K562 (cell line): ENCODE measurements around the gene PARD3B. TPM values are rescaled to one million over a fixed set of nuclear protein-coding genes. Genes with fewer than 3 reads are reported as not detected.

Source experiments
- ATAC-seq: fragments of 200-7000 bp; cut with Tn5 transposase; 3 replicates; pipeline ENCODE4 v1.9.1; 2020; ENCODE audit warnings: moderate library complexity
- BruUV-seq: library from RNA; stranded (reverse); fragments of 400-500 nt; replicated peaks from 2 replicates; lab custom pipeline; 2021; lab: Mats Ljungman, UMichigan
- CTCF ChIA-PET: fragments of 300-600 bp; formaldehyde crosslinking; extraction: SDS; loops from one replicate; lab custom pipeline; 2021; ENCODE audit warnings: low intra/inter-chr PET ratio; lab: Yijun Ruan, JAX
- POLR2A ChIA-PET: fragments of 300-600, 350-650 bp; sonication (Branson Sonifier 250); formaldehyde crosslinking; extraction: SDS; loops from one replicate; lab custom pipeline; 2021; ENCODE audit warnings: antibody characterized with exemption, inconsistent platforms; lab: Yijun Ruan, JAX
- DNase-seq, 4 experiments: peaks; one replicate each; pipeline versions ENCODE4 v3.0.0 to v3.0.0-alpha.2; 2011 to 2018; ENCODE audit warnings: low spot score in 3 of 4, mixed read lengths in 3 of 4; ENCODE audit errors: extremely low read depth in 1 of 4
- FAIRE-seq: peaks from 2 replicates; lab custom pipeline; 2011; peaks lifted over from hg19 to GRCh38; lab: Jason Lieb, UNC
- H2AFZ ChIP-seq: 2 replicates; pipeline ENCODE4 v1.6.0; 2011; ENCODE audit warnings: low read depth, low read length, control low read depth, inconsistent platforms
- H3K27ac ChIP-seq: fragments of 200-600 bp; 3 replicates; pipeline ENCODE4 v1.8.0; 2011; ENCODE audit warnings: low read depth, mild to moderate bottlenecking, control low read depth, inconsistent platforms, low read length, moderate library complexity, mixed read lengths; ENCODE audit errors: extremely low read depth
- H3K27me3 ChIP-seq, 2 experiments: fragments of 300-600 bp in 1 of 2; 2 replicates in 1 of 2; 3 replicates in 1 of 2; pipeline versions ENCODE4 v1.6.0 to v1.8.0; 2011; ENCODE audit warnings: inconsistent platforms in 2 of 2, low read length in 2 of 2, mild to moderate bottlenecking in 1 of 2, mixed read lengths in 1 of 2, moderate library complexity in 1 of 2; ENCODE audit not compliant: control insufficient read depth in 2 of 2, insufficient read depth in 2 of 2
- H3K36me3 ChIP-seq: fragments of 300-600 bp; 3 replicates; pipeline ENCODE4 v1.8.0; 2011; ENCODE audit warnings: mild to moderate bottlenecking, low read length, inconsistent platforms; ENCODE audit not compliant: control insufficient read depth, insufficient read depth
- H3K4me1 ChIP-seq, 2 experiments: fragments of 200-600 bp in 1 of 2; replicated peaks in 1 of 2; 2 replicates in 1 of 2; 3 replicates in 1 of 2; pipeline versions ENCODE4 v1.5.1 to v1.8.0; 2011; ENCODE audit warnings: inconsistent platforms in 2 of 2, low read length in 2 of 2, mild to moderate bottlenecking in 1 of 2, mixed read lengths in 1 of 2, moderate library complexity in 1 of 2; ENCODE audit not compliant: control insufficient read depth in 2 of 2, insufficient read depth in 2 of 2
- H3K4me2 ChIP-seq: 2 replicates; pipeline ENCODE4 v1.6.1; 2011; ENCODE audit warnings: low read length, control low read depth, inconsistent platforms, mixed read lengths; ENCODE audit not compliant: insufficient read depth
- H3K4me3 ChIP-seq: fragments of 200-600 bp; sonication (generic), shearing (Covaris generic); 2 replicates; pipeline ENCODE4 v1.5.1; 2016; ENCODE audit warnings: control low read depth, inconsistent platforms
- H3K79me2 ChIP-seq: fragments of 200-600 bp; 3 replicates; pipeline ENCODE4 v1.8.0; 2011; ENCODE audit warnings: low read length, inconsistent platforms; ENCODE audit not compliant: control insufficient read depth, insufficient read depth
- H3K9ac ChIP-seq, 2 experiments: 2 replicates each; pipeline versions ENCODE4 v1.6.0 to v1.6.1; 2011; ENCODE audit warnings: low read depth in 2 of 2, low read length in 2 of 2, control low read depth in 1 of 2, inconsistent platforms in 1 of 2, mild to moderate bottlenecking in 1 of 2, mixed read lengths in 1 of 2; ENCODE audit not compliant: insufficient read depth in 1 of 2
- H3K9me1 ChIP-seq: one replicate; pipeline ENCODE4 v1.6.0; 2011; ENCODE audit warnings: inconsistent platforms, mild to moderate bottlenecking, low read length, moderate library complexity; ENCODE audit not compliant: control insufficient read depth, insufficient read depth
- H3K9me3 ChIP-seq: replicated peaks from 2 replicates; pipeline ENCODE4 v1.5.1; 2011; ENCODE audit warnings: low read depth, low read length, inconsistent platforms; ENCODE audit not compliant: control insufficient read depth, insufficient read depth
- H4K20me1 ChIP-seq: replicated peaks from 2 replicates; pipeline ENCODE4 v1.6.1; 2011; ENCODE audit warnings: low read length, inconsistent platforms, mixed read lengths; ENCODE audit not compliant: control insufficient read depth, insufficient read depth
- ARID1B ChIP-seq: fragments of 450-650 bp; IDR thresholded peaks from 2 replicates; pipeline ENCODE4 v1.6.1; 2016; ENCODE audit warnings: antibody characterized with exemption, mild to moderate bottlenecking, inconsistent platforms
- BCOR ChIP-seq: fragments of 450-650 bp; IDR thresholded peaks from 2 replicates; pipeline ENCODE4 v1.6.1; 2016
- C11orf30 ChIP-seq: fragments of 450-650 bp; IDR thresholded peaks from 2 replicates; pipeline ENCODE4 v1.6.1; 2016; ENCODE audit warnings: low read depth, mild to moderate bottlenecking
- EGR1 ChIP-seq: fragments of 450-650 bp; conservative IDR thresholded peaks from 2 replicates; pipeline ENCODE4 v1.6.1; 2017; ENCODE audit warnings: mild to moderate bottlenecking
- EP400 ChIP-seq: fragments of 450-650 bp; IDR thresholded peaks from 2 replicates; pipeline ENCODE4 v1.6.1; 2017; ENCODE audit warnings: antibody characterized with exemption, mild to moderate bottlenecking, moderate library complexity
- HDAC6 ChIP-seq: IDR thresholded peaks from 2 replicates; pipeline ENCODE4 v1.6.1; 2012; ENCODE audit warnings: low read depth, mild to moderate bottlenecking, control low read depth, inconsistent platforms, low read length, moderate library complexity
- HLTF ChIP-seq: fragments of 450-650 bp; IDR thresholded peaks from 2 replicates; pipeline ENCODE4 v1.6.1; 2016
- MEIS2 ChIP-seq: fragments of 450-650 bp; IDR thresholded peaks from 2 replicates; pipeline ENCODE4 v1.6.1; 2014; ENCODE audit warnings: mild to moderate bottlenecking; ENCODE audit not compliant: partially characterized antibody
- NCOA6 ChIP-seq: fragments of 450-650 bp; IDR thresholded peaks from 2 replicates; pipeline ENCODE4 v1.6.1; 2017; ENCODE audit warnings: mild to moderate bottlenecking
- NFRKB ChIP-seq: fragments of 450-650 bp; IDR thresholded peaks from 2 replicates; pipeline ENCODE4 v1.6.1; 2016; ENCODE audit warnings: low read depth
- POLR2A ChIP-seq: fragments of 450-650 bp; conservative IDR thresholded peaks from 2 replicates; pipeline ENCODE4 v1.6.1; 2016
- POLR2B ChIP-seq: fragments of 450-650 bp; IDR thresholded peaks from 2 replicates; pipeline ENCODE4 v1.6.1; 2018; ENCODE audit warnings: low read depth; ENCODE audit not compliant: partially characterized antibody
- RCOR1 ChIP-seq, 2 experiments: IDR thresholded peaks; 2 replicates each; pipeline ENCODE4 v1.6.1; 2012; ENCODE audit warnings: low read depth in 2 of 2, low read length in 2 of 2, borderline replicate concordance in 1 of 2, improper control_type of control experiment in 1 of 2
- TAF1 ChIP-seq: IDR thresholded peaks from 2 replicates; pipeline ENCODE4 v1.6.1; 2011; ENCODE audit warnings: mild to moderate bottlenecking, low read length, moderate library complexity; ENCODE audit not compliant: insufficient read depth, control insufficient read depth, severe bottlenecking; ENCODE audit errors: extremely low read depth
- TAF9B ChIP-seq: fragments of 450-650 bp; IDR thresholded peaks from 2 replicates; pipeline ENCODE4 v1.6.1; 2018; ENCODE audit warnings: mild to moderate bottlenecking; ENCODE audit not compliant: partially characterized antibody
- TBP ChIP-seq: optimal IDR thresholded peaks from 2 replicates; pipeline ENCODE3; 2011; ENCODE audit warnings: low read depth, low read length, improper control_type of control experiment
- ZNF316 ChIP-seq: fragments of 450-650 bp; IDR thresholded peaks from 2 replicates; pipeline ENCODE4 v1.6.1; 2016
- WGBS: fragments of 100-300 bp; shearing (Covaris generic); methylation state at CpG from one replicate; pipeline ENCODE4 v1.1.6; 2016; ENCODE audit warnings: low coverage, mixed read lengths; ENCODE audit not compliant: insufficient coverage; ENCODE audit errors: missing lambda C conversion rate; 5-methylcytosine and 5-hydroxymethylcytosine counted together
- in situ Hi-C: fragments of 300-500 bp; cut with MboI; formaldehyde crosslinking; loops from 4 replicates; pipeline ENCODE4 v1.15.0; 2018; ENCODE audit warnings: inconsistent platforms, mixed read lengths
- intact Hi-C: fragments of 100-400 bp; cut with micrococcal nuclease; formaldehyde crosslinking; loops from 2 replicates; pipeline ENCODE4 v1.14.2; 2022
- polyA plus RNA-seq, 8 experiments: library from polyadenylated mRNA; depleted of rRNA in 4 of 8; stranded (reverse) in 5 of 8; unstranded in 3 of 8; fragments of >200 nt; fragmentation: Nextera tagmentation in 2 of 8; fragmentation: Illumina TruSeq in 1 of 8; extraction: Ambion mirVana in 2 of 8; extraction: Trizol in 1 of 8; gene quantifications; 2 replicates each; pipeline versions ENCODE4 v1.2.1 to v1.2.3, GENCODE V29; 2011 to 2014; ENCODE audit warnings: inconsistent platforms in 1 of 8, missing spikeins in 1 of 8
- total RNA-seq, 7 experiments: library from RNA; depleted of rRNA in 6 of 7; stranded (reverse); fragments of >200 nt in 6 of 7; fragmentation: Illumina TruSeq in 2 of 7; extraction: Trizol in 2 of 7; gene quantifications; 2 replicates each; pipeline versions ENCODE4 v1.2.1 to v1.2.3, GENCODE V29; 2011 to 2021; ENCODE audit warnings: low replicate concordance in 1 of 7
- TF ChIP-seq, protein P1 (sequence below), 2 experiments: fragments of 450-650 bp; IDR thresholded peaks; 2 replicates each; pipeline ENCODE4 v1.6.1; 2016

The PARD3B gene
- total and polyA plus RNA-seq, 9 of the 15 experiments (the other 6 are each of a cell fraction or from before 2014, with no cell fraction given), result 0.15 to 3.0 (median 1.1) TPM

DNA sequence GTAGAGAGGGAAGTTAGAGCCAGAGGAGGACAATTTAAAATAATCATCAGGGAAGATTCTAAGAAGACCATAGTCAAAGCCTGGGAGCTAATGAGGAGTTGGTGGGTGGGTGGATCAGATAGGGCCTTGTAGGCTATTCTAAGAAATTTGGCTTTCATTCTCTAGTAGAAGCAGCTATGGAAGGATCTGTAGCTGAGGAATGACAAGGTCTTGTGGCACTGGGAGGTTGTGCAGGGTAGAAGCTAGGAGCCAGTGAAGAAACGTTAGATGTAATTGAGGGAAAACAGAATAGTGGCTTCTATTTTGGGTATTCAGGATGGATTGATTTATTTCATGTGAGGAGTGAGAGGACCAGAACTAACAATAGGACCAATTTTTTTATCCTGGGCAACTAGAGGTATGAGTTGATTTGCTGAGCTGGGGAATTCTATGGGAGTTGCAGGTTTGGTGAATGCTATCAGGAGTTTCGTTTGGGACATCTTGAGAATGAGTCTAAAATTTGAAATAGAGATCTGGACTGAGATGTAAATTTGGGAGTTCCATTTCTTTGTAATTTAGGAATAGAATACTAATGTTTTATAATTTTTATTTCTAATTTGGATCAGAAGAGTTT is 371.9 kb downstream of the PARD3B start:
- peak in 2 of 4 experiments; percentile 30 to 70 for DNase-seq
- TF ChIP-seq, protein P1, sequence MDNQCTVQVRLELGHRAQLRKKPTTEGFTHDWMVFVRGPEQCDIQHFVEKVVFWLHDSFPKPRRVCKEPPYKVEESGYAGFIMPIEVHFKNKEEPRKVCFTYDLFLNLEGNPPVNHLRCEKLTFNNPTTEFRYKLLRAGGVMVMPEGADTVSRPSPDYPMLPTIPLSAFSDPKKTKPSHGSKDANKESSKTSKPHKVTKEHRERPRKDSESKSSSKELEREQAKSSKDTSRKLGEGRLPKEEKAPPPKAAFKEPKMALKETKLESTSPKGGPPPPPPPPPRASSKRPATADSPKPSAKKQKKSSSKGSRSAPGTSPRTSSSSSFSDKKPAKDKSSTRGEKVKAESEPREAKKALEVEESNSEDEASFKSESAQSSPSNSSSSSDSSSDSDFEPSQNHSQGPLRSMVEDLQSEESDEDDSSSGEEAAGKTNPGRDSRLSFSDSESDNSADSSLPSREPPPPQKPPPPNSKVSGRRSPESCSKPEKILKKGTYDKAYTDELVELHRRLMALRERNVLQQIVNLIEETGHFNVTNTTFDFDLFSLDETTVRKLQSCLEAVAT (IDR thresholded peaks at IDR 0.05), result peak in 1 of 2 experiments; percentile 66; a peak in 2 of 4 replicates
- TF ChIP-seq BCOR (no peak), EP400 (peak; percentile 12; the same call in 1 of the 2 replicates), MEIS2 (peak; percentile 2), TBP (peak; percentile 27), POLR2B (peak; percentile 46), NFRKB (peak; percentile 49; the same call in 1 of the 2 replicates), ARID1B (0 out of 2 replicates have a peak, but pooled peaks have one; percentile 22), EGR1 (peak; percentile 66), ZNF316 (peak; percentile 54; the same call in 1 of the 2 replicates), TAF9B (peak; percentile 20), POLR2A (peak; percentile 68), RCOR1 (IDR thresholded peaks at IDR 0.05; ENCODE audit: borderline replicate concordance in 1 of 2, low read depth in 2 of 2, low read length in 2 of 2) (0 out of 4 replicates have a peak, but pooled peaks of 1 of the 2 experiments have one; percentile 9), HDAC6 (no peak), NCOA6 (no peak), HLTF (no peak), C11orf30 (peak; percentile 61), TAF1 (peak; percentile 26)
- TF ChIP-seq, all 486 proteins: peak for 14

More for the DNA sequence above, 371.9 kb downstream of the PARD3B start:
- intact Hi-C loops (loop anchor here (10.0 kb wide), 2 partner anchors 68 to 108 kb away; no protein-coding TSS in a partner anchor), in situ Hi-C loops (no loop called here)
- H3K79me2 ChIP-seq, result peaks cover 11% of the 10 kb centered on the region; the same call in 2 of the 3 replicates
- ATAC-seq (peak; percentile 75), FAIRE-seq (no peak)
- H3K4me2 ChIP-seq, result peak overlapping the region; percentile 62; the same call in 1 of the 2 replicates
- H3K4me1 ChIP-seq, result peaks cover 0 to 2% of the 10 kb centered on the region in 2 experiments; a peak in 2 of 5 replicates
- peak overlapping the region in 1 of 2 experiments; percentile 48; a peak in 2 of 4 replicates for H3K9ac ChIP-seq
- peak overlapping the region; percentile 56 for H3K27ac ChIP-seq
- CTCF ChIA-PET, result no interaction called here
- H2AFZ ChIP-seq, result peak overlapping the region; percentile 26; the same call in 1 of the 2 replicates
- H4K20me1 ChIP-seq, result no peaks in the 10 kb centered on the region
- no peaks in the 10 kb centered on the region for H3K36me3 ChIP-seq
- 0% methylated on average over 2 of the region's 2 CpGs for WGBS
- POLR2A ChIA-PET, result no interaction called here
- H3K27me3 ChIP-seq, result no peaks in the 10 kb centered on the region
- H3K9me1 ChIP-seq, result no peaks in the 10 kb centered on the region
- no peaks in the 10 kb centered on the region for H3K9me3 ChIP-seq
- H3K4me3 ChIP-seq, result peak overlapping the region; percentile 27
- no TSS peak for BruUV-seq
